Measurements from ENCODE around the gene LKAAEAR1. TPM values are rescaled to one million over a fixed set of nuclear protein-coding genes. Genes with fewer than 3 reads are reported as not detected.
"Not testable (repeated sequence)": the region's sequence is repeated elsewhere in the genome, so short reads cannot be mapped to it uniquely, and the experiment has no call there.

The LKAAEAR1 gene
- total RNA-seq, 6 experiments from 2014 or later, result not detected

DNA sequence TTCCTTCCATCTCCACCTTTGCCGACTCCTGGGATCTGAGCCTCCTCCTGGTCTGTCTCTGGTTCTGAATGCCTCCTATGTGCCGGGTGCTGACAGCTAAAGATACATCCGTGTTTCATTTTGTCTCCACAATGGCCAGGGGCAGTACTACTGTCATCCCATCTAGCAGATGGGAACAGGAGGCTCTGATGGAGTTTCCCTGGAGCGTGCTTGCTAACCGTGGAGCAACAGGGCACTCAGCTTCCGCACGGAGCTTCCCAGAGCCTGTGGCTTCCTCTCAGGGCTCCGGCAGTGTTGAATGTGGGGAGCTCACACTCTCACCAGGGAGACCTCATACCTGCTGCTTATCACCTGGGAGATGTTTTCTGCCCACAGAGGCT, 35.1 kb upstream of the LKAAEAR1 start:
- TF ChIP-seq POLR2A (IDR thresholded peaks at IDR 0.05), result no peak
- TF ChIP-seq, protein P1, sequence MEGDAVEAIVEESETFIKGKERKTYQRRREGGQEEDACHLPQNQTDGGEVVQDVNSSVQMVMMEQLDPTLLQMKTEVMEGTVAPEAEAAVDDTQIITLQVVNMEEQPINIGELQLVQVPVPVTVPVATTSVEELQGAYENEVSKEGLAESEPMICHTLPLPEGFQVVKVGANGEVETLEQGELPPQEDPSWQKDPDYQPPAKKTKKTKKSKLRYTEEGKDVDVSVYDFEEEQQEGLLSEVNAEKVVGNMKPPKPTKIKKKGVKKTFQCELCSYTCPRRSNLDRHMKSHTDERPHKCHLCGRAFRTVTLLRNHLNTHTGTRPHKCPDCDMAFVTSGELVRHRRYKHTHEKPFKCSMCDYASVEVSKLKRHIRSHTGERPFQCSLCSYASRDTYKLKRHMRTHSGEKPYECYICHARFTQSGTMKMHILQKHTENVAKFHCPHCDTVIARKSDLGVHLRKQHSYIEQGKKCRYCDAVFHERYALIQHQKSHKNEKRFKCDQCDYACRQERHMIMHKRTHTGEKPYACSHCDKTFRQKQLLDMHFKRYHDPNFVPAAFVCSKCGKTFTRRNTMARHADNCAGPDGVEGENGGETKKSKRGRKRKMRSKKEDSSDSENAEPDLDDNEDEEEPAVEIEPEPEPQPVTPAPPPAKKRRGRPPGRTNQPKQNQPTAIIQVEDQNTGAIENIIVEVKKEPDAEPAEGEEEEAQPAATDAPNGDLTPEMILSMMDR (IDR thresholded peaks at IDR 0.05), result no peak
- WGBS (ENCODE audit: insufficient coverage, low coverage, low lambda C conversion rate, missing lambda C conversion rate), result no CpG with 5 or more reads among the region's 8 CpGs

DNA sequence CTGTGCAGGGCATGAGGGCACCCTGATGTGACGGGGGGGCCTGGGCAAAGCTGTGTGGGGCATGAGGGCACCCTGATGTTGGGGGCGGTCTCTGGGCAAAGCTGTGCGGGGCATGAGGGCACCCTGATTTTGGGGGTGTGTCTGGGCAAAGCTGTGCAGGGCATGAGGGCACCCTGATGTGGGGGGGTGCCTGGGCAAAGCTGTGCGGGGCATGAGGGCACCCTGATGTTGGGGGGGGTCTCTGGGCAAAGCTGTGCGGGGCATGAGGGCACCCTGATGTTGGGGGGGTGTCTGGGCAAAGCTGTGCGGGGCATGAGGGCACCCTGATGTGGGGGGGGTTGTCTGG, 33.2 kb upstream of the LKAAEAR1 start:
- intact Hi-C loops (cut with DNase I), result not testable (repeated sequence)
- WGBS (ENCODE audit: insufficient coverage, low coverage, low lambda C conversion rate, missing lambda C conversion rate), result 100% methylated on average over 2 of the region's 6 CpGs

More for the DNA sequence above, 35.1 kb upstream of the LKAAEAR1 start:
- no peaks in the 10 kb centered on the region for H3K9me3 ChIP-seq
- no peak overlapping the region for H3K27ac ChIP-seq
- peak in 1 of 3 donors; percentile 42 for DNase-seq
- H3K4me3 ChIP-seq, result no peak overlapping the region
- H3K27me3 ChIP-seq, result no peaks in the 10 kb centered on the region
- intact Hi-C loops (cut with DNase I), result no loop called here
- no peak for ATAC-seq
- no peaks in the 10 kb centered on the region for H3K4me1 ChIP-seq
- no peaks in the 10 kb centered on the region for H3K36me3 ChIP-seq

DNA sequence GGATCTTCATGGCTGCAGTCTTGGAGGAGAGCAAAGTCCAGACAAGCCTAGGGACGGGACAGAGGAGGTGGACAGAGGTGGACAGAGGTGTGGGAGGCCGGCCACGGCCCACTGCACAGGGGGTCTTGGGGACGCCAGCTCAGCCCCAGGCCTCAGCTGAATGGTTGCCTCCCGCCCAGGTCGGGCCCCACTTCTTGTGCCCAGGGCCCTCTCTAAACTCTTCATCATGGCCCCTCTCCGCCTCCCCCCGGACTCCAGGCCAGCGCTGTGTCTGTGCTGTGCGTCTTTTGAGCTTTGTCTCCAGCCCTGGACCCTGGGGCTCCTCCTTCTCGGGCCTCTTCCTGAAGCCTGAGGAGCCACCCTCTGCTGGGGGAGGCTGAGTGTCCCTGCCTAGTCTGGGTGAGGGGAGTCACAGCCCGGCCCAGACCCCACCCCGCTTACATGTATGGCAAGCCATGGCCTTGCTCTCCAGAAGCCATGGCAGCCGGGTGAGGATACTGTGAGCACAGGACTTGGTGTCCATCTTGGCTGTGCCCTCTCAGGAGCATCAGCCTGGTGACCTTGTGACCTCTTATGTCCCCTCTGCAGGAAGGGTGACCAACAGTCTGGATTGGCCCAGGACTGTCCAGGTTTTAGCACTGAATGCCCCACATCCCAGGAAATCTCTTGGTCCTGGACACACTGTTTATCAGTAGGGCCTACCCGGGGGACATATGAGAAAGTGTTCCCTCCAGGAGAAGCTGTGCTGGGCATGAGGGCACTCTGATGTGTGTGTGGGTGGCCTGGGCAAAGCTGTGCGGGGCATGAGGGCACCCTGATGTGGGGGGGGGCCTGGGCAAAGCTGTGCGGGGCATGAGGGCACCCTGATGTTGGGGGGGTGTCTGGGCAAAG, 32.6 kb upstream of the LKAAEAR1 start:
- TF ChIP-seq POLR2A (IDR thresholded peaks at IDR 0.05), result no peak
- TF ChIP-seq, protein P1 (IDR thresholded peaks at IDR 0.05), result no peak
- intact Hi-C loops (cut with DNase I), result no loop called here
- H3K9me3 ChIP-seq, result no peaks in the 10 kb centered on the region
- DNase-seq, result peak in 2 of 3 donors; percentile 34 to 42
- no peak overlapping the region for H3K4me3 ChIP-seq
- ATAC-seq, result no peak
- no peaks in the 10 kb centered on the region for H3K4me1 ChIP-seq
- H3K27me3 ChIP-seq, result no peaks in the 10 kb centered on the region
- 65% methylated on average over 4 of the region's 17 CpGs for WGBS (ENCODE audit: insufficient coverage, low coverage, low lambda C conversion rate, missing lambda C conversion rate)
- H3K27ac ChIP-seq, result no peak overlapping the region
- no peaks in the 10 kb centered on the region for H3K36me3 ChIP-seq

More for the DNA sequence above, 33.2 kb upstream of the LKAAEAR1 start:
- not testable (repeated sequence) for H3K27me3 ChIP-seq, H3K4me3 ChIP-seq, ATAC-seq, H3K4me1 ChIP-seq, H3K36me3 ChIP-seq, H3K9me3 ChIP-seq, H3K27ac ChIP-seq
- DNase-seq, result peak in 1 of 3 donors; percentile 9

DNA sequence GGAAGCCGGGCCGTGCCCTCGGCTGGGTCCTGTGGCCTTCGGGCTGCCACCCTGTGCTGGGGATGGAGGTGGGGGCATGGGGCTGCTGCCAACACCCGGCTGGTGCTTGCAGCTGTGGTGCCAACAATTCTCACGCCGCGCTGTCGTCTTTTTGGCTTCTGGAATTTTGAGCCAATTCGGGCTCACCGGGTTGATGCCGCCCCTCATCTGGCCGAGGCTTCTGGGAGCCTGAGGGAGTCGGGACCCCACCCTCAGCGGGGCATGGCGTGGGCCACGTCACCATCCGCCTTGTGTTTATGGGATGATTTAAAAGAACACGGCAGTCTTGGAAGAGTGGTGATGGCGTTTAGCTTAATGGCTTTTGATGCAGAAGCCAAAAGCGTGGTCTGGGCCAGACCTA, 31.8 kb upstream of the LKAAEAR1 start:
- intact Hi-C loops (cut with DNase I), result no loop called here
- TF ChIP-seq POLR2A (IDR thresholded peaks at IDR 0.05), result no peak
- TF ChIP-seq, protein P1 (IDR thresholded peaks at IDR 0.05), result no peak
- WGBS (ENCODE audit: insufficient coverage, low coverage, low lambda C conversion rate, missing lambda C conversion rate), result 90% methylated on average over 14 of the region's 21 CpGs
- no peaks in the 10 kb centered on the region for H3K36me3 ChIP-seq
- DNase-seq, result peak in 1 of 3 donors; percentile 31
- no peak for ATAC-seq
- no peak overlapping the region for H3K27ac ChIP-seq
- no peaks in the 10 kb centered on the region for H3K27me3 ChIP-seq
- H3K4me1 ChIP-seq, result no peaks in the 10 kb centered on the region
- H3K9me3 ChIP-seq, result no peaks in the 10 kb centered on the region
- no peak overlapping the region for H3K4me3 ChIP-seq

DNA sequence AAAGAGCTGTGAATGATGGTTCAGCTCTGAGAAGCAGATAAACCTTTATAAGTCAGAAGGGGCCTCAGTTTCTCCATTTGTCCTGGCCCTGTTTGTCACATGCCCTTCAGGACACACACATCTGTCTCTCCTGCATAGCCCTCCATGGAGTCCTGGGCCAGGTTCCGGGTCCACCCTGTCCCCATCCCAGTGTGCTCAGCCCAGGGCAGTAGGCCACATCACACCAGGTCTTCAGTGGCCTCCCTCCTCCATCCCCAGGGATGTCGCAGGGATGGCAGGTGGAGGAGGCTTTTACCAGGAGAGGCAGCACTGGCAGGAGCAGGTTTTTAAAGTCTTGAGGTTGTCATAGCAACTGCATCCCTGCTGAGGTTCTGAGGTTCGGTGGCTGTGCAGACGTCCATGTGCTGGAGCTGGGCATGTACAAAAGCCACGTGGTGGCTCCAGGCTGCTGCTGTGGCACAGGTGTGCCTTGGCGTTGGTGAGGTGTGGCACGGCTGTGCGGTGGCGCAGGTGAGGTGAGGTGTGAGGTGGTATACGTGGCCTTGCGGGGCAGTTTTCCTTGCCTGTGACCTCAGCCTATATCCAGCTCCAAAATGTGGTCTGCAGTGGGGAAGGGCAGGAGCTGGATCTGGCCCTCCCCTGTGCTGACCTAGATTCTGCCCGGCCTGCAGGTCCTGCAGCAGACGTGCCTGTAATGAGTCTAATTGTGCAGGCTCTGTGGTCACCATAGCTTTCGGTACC, 31.1 kb upstream of the LKAAEAR1 start:
- H3K27me3 ChIP-seq, result no peaks in the 10 kb centered on the region
- DNase-seq (peak in 2 of 3 donors; percentile 24 to 35), ATAC-seq (no peak)
- H3K27ac ChIP-seq, result no peak overlapping the region
- H3K4me3 ChIP-seq, result no peak overlapping the region
- H3K36me3 ChIP-seq, result no peaks in the 10 kb centered on the region
- 65% methylated on average over 9 of the region's 14 CpGs for WGBS (ENCODE audit: insufficient coverage, low coverage, low lambda C conversion rate, missing lambda C conversion rate)
- TF ChIP-seq, protein P1 (IDR thresholded peaks at IDR 0.05), result no peak
- TF ChIP-seq POLR2A (IDR thresholded peaks at IDR 0.05), result no peak
- intact Hi-C loops (cut with DNase I), result no loop called here
- H3K4me1 ChIP-seq, result no peaks in the 10 kb centered on the region
- no peaks in the 10 kb centered on the region for H3K9me3 ChIP-seq
